Sciatic nerve (tissue), 2 donors: ENCODE data around the gene ZFX. TPM values are rescaled to one million over a fixed set of nuclear protein-coding genes. Genes with fewer than 3 reads are reported as not detected.

Source experiments
- ATAC-seq: fragments of 200-7000 bp; cut with Tn5 transposase; one replicate; pipeline ENCODE4 v1.9.1; 2020; ENCODE audit warnings: mild to moderate bottlenecking, moderate library complexity
- DNase-seq: peaks from one replicate; pipeline ENCODE4 v3.0.0-alpha.2; 2020; ENCODE audit warnings: low spot score
- intact Hi-C: fragments of 100-400 bp; cut with DNase I; formaldehyde crosslinking; loops from one replicate; pipeline ENCODE4 v1.14.2; 2022
- total RNA-seq: library from RNA; stranded (reverse); fragmentation: NEBNext Ultra II Directional; extraction: Animal tissue kit (Norgen Biotek cat#: 25700); gene quantifications from one replicate; pipeline ENCODE4 v1.2.1, GENCODE V29; 2021
- donor health status: DM: no; HTN: no; CAD: no.
- donor health status: DM: no; HTN: no; CAD: no.

The ZFX gene
- total RNA-seq, 1 donor from 2014 or later, result 75.1 TPM

- no peak for ATAC-seq
These were observed 37.5 kb downstream of the ZFX start for GRCh38 chrX:24186986-24187385.

DNA sequence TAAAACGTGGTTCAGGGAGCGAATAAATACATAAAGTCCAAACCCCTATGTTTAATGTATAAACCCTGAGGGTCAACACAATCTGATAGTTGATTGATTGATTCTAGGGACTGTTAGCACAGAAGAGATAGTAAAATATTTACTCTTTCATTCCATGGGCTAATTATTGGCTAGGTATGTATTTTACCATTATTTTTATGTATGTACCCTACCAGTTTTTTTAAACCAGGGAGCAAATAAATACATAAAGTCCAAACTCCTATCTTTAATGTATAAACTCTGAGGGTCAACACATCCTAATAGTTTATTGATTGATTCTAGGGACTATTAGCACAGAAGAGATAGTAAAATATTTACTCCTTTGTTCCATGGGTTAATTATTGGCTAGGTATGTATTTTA lies 40.0 kb downstream of the ZFX start:
- no peak for ATAC-seq
- no peak for DNase-seq
- intact Hi-C loops, result no loop called here

More at GRCh38 chrX:24186986-24187385, 37.5 kb downstream of the ZFX start:
- DNase-seq, result no peak
- intact Hi-C loops, result no loop called here

DNA sequence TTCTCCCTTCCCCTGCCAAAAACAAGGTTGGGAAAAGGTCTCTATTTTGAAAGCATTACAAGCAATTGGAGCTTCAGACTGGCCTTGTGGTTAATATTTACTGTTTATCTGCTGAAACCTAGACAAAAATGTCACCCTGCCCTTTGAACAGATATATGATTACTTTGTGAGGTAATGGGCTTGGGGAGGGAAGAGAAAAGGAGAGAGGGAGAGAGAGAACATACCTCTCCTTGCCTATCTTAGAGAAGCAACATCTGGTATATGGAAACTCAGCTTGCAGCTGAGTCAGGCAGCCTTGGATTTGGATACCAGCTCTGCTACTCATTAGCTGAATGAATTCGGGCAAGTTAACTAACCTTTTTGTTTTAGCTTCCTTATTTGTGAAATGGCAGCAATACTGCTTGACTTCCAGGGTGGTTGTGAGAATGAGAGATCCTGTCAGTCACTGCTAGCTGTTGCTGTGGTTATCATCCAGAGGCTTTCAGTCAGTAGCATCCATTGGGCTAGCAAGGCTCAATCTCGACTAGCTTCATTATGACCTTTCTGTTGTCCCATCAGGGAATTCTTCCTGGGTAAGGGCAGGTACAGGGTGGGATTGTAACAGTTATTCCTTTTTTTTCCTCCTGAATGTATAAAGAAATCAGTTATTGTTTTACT lies 41.1 kb downstream of the ZFX start:
- ATAC-seq (no peak), DNase-seq (no peak)
- intact Hi-C loops, result no loop called here

- DNase-seq (no peak), ATAC-seq (no peak)
- intact Hi-C loops, result no loop called here
These were observed 47.0 kb downstream of the ZFX start for GRCh38 chrX:24196509-24196908.

DNA sequence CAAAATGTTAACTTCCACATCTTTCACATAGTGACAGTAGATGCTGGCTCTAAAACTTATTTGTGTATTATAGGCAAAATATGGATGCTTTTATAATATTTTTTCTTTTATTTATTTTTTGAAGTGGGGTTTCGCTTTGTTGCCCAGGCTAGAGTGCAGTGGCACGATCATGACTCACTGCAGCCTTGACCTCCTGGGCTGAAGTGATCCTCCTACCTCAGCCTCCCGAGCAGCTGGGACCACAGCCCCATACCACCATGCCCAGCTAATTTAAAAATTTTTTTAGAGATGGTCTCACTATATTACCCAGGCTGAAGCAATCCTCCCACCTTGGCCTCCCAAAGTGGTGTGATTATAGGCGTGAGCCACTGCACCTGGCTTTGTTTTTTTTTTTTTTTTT lies 48.6 kb downstream of the ZFX start:
- ATAC-seq, result no peak
- intact Hi-C loops, result no loop called here
- DNase-seq, result no peak

- no peak for DNase-seq
- ATAC-seq, result no peak
- intact Hi-C loops, result no loop called here
These were observed 50.6 kb downstream of the ZFX start for GRCh38 chrX:24200133-24200532.

GRCh38 chrX:24201216-24201615 lies 51.7 kb downstream of the ZFX start:
- ATAC-seq (no peak), DNase-seq (no peak)
- intact Hi-C loops, result no loop called here

- no peak for ATAC-seq
- no peak for DNase-seq
- intact Hi-C loops, result no loop called here
These were observed 53.0 kb downstream of the ZFX start for GRCh38 chrX:24202465-24203031.

GRCh38 chrX:24203072-24203808 lies 53.7 kb downstream of the ZFX start:
- intact Hi-C loops, result no loop called here
- no peak for DNase-seq
- ATAC-seq, result no peak

DNA sequence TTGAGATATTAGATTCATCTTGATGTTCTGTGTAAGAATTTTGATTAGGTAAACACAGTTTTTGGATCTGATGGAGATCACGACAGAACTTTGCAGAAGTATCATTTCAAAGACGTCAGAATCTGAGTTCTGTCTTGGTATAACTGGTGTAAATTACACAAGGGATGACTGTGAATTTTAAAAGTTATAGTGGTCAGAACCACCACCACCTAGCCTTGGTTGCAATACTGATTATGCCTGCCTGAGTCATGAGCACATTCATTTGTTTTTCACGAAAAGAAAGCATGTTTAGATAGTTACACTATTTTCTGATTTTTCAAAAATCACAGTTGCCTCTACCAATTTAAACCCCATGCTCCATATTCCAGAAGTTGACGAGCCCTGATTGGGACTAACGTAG lies 54.8 kb downstream of the ZFX start:
- ATAC-seq (no peak), DNase-seq (no peak)
- intact Hi-C loops, result no loop called here

GRCh38 chrX:24204958-24205357 lies 55.4 kb downstream of the ZFX start:
- intact Hi-C loops, result no loop called here
- DNase-seq (no peak), ATAC-seq (no peak)

DNA sequence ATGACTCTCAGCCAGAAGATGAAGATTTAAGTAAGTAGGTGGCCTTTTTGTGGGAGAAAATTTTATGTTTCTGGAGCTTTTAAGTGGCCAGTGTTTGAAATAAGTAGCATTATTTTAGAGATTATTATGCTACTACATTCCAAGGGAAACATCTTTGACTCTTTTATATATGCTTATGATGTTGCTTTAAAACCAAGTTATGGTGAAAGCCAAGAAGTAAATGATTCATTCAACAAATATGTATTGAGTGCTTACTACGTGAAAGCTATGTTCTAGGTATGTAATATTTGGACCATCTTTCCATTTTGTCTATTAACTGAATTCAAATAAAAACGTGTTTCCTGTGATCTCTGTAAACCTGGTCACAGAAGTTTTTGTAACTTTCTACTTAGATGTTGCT lies 58.3 kb downstream of the ZFX start:
- intact Hi-C loops, result no loop called here
- DNase-seq (no peak), ATAC-seq (no peak)

DNA sequence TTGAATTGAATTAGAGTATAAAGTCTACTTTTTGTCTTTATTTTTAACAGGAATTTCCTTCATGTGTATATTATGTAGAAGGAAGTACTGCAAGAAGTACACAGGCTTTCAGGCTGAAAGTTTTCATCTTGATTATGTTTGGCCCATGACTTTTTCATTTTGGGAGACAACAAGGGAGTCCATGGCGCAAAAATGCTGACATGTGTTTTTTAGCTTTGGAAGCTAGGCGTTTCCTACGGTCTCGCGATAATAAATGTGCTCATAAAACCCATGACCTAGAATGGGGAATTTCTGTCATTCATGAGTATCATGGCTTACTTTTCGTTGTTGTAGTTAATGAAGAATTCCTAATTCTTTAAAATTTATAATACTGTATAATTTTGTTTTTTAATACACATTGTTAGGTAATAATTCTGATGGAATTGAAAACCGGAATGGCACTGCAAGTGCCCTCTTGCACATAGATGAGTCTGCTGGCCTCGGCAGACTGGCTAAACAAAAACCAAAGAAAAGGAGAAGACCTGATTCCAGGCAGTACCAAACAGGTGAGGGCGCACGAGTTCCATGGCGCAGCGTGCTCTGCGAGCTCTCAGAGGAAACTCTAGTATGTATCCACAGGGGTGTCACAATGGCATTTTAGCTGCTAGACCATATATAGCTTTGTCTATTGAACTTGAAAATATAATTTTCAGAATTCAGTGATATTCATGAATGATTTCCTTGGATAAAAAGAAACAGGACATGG lies 59.1 kb downstream of the ZFX start:
- no peak for ATAC-seq
- no peak for DNase-seq
- intact Hi-C loops, result no loop called here

- ATAC-seq (no peak), DNase-seq (no peak)
- intact Hi-C loops, result no loop called here
These were observed 60.7 kb downstream of the ZFX start for GRCh38 chrX:24210190-24210589.

DNA sequence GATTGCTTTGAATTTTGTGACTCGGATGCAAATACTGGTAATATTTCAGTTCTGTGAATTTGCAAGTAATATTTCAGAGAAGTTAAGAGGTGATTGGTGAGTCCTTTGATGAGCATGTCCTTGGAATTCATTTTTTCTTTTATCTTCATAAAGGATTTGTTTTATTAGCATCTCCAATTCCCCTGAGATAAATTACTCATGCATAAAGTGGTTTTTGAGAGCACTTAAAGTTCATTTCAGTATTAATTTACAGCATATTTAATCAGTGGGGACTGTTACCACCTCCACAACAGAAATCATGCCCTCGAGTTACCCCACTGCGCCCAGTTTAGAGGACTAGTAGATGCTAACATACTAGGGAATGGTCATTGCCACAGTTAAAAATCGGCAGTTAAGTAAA lies 65.0 kb downstream of the ZFX start:
- DNase-seq, result no peak
- intact Hi-C loops, result no loop called here
- no peak for ATAC-seq

DNA sequence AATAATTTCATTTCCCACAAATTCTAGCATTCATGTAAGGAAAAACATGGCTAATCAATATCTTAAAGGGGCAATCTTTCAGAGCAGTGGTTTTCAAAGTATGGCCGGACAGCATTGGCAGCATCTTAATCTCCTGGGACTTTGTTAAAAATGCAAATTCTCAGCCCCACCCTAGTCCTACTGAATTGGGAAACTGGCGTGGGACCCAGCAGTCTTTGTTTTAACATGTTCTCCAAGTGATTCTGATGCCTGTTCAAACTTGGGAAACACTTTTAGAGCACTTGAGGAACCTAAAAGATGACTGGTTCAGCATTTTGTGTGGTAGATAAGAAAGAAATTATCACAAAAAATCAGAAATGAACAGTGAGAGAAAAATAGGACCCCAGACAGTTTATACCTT lies 65.7 kb downstream of the ZFX start:
- DNase-seq, result no peak
- no peak for ATAC-seq
- intact Hi-C loops, result no loop called here

- intact Hi-C loops, result no loop called here
- ATAC-seq (no peak), DNase-seq (no peak)
These were observed 66.5 kb downstream of the ZFX start for GRCh38 chrX:24216037-24216436.

DNA sequence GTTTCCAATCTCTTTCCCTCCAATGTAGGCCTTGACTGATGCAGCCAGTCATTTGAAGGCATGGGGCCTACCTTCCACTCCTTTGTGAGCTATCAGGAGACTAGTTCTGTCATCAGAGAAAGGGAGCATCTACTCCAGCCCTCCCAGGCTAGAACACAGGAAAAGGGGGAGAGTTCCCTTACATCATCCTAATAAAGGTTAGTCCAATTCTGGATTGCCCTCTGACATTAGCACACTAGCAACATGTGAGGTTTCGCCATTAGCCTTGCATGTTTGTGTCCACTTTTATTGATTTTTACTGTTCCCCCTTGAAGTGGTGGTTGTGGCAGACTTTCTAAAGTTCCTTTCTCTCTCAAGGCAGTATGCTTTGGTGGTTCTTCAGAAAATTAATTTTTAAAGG lies 67.3 kb downstream of the ZFX start:
- intact Hi-C loops, result no loop called here
- ATAC-seq, result no peak
- DNase-seq, result no peak

- ATAC-seq, result no peak
- intact Hi-C loops, result no loop called here
- no peak for DNase-seq
These were observed 69.8 kb downstream of the ZFX start for GRCh38 chrX:24219320-24219719.

DNA sequence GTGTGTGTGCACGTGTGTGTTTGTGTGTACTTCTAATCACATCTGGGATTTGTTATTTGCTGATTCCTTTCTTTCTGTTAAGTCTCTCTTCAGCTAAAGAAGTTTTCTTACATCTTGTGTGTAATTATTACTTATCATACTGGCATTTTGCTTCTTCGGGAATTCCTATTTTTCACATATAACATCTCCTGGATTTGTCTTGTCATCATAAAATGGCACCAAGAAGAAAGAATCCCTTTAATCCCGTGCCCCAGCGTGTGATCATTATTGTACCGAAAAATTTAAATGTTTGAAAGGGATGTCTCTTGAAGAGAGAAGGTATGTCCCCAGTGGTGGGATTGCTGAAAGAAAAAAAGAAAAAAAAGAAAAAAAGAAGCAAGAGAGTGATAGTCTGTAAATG lies 72.3 kb downstream of the ZFX start:
- intact Hi-C loops, result no loop called here
- ATAC-seq, result no peak

More for the DNA sequence above, 72.3 kb downstream of the ZFX start:
- DNase-seq, result no peak
